Calu3 (cell line): Measurements from ENCODE around the gene ZNF750. TPM values are rescaled to one million over a fixed set of nuclear protein-coding genes. Genes with fewer than 3 reads are reported as not detected.

Source experiments
- BruUV-seq: library from RNA; stranded (reverse); fragments of 400-500 nt; replicated peaks from 2 replicates; lab custom pipeline; 2021; lab: Mats Ljungman, UMichigan
- CTCF ChIA-PET: fragments of 300-600 bp; sonication (Branson Sonifier 250); formaldehyde crosslinking; loops from one replicate; lab custom pipeline; 2022; ENCODE audit warnings: antibody characterized with exemption; lab: Charles Lee
- DNase-seq: peaks from one replicate; pipeline ENCODE4 v3.0.0; 2022
- H3K27ac Mint-ChIP-seq: one replicate; pipeline ENCODE4 v1.8.0; 2022; ENCODE audit warnings: mixed read lengths; ENCODE audit not compliant: unreplicated experiment
- H3K27me3 Mint-ChIP-seq: one replicate; pipeline ENCODE4 v1.8.0; 2022; ENCODE audit warnings: mixed read lengths; ENCODE audit not compliant: unreplicated experiment
- H3K36me3 Mint-ChIP-seq: one replicate; pipeline ENCODE4 v1.8.0; 2022; ENCODE audit warnings: mild to moderate bottlenecking, moderate library complexity, mixed read lengths; ENCODE audit not compliant: insufficient read depth, unreplicated experiment
- H3K4me1 Mint-ChIP-seq: one replicate; pipeline ENCODE4 v1.8.0; 2022; ENCODE audit warnings: mild to moderate bottlenecking, low read depth, mixed read lengths; ENCODE audit not compliant: unreplicated experiment
- H3K4me3 Mint-ChIP-seq: one replicate; pipeline ENCODE4 v1.8.0; 2022; ENCODE audit warnings: mild to moderate bottlenecking, low read depth, moderate library complexity, mixed read lengths; ENCODE audit not compliant: unreplicated experiment
- H3K9me3 Mint-ChIP-seq: one replicate; pipeline ENCODE4 v1.8.0; 2022; ENCODE audit warnings: low read depth, mixed read lengths; ENCODE audit not compliant: unreplicated experiment
- CTCF ChIP-seq: fragments of 200-600 bp; IDR thresholded peaks from one replicate; pipeline ENCODE4 v1.8.0; 2022; ENCODE audit warnings: antibody characterized with exemption; ENCODE audit not compliant: unreplicated experiment
- intact Hi-C: fragments of 100-400 bp; cut with micrococcal nuclease; formaldehyde crosslinking; loops from one replicate; pipeline ENCODE4 v1.10.0; 2022; ENCODE audit not compliant: unreplicated experiment
- total RNA-seq: library from RNA; stranded (reverse); gene quantifications from 2 replicates; pipeline ENCODE4 v1.2.3, GENCODE V29; 2022

Gene ZNF750
- total RNA-seq, 1 experiment from 2014 or later, result not detected

DNA sequence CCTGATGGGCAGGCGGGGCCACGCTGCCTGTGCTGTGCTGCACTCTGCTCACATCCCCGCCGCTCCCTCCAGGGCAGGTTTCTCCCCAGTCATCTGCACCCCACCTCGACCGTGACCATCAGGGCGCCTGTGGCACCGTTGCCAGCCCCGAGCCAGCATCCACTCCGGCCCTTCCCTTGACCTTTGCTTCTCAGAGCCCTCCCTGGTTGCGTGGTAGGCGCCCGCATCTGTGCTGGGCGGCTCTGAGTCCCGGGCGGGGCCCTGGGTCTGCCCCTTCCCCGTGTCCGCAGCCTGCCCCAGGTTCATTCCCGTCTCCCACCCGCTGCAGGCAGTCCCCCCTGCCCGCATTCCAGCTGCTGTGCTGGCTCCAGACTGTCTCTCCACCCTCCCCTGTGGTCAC, 33.2 kb downstream of the ZNF750 start:
- intact Hi-C loops, result no loop called here
- CTCF ChIA-PET, result no interaction called here
- no TSS peak for BruUV-seq
- TF ChIP-seq CTCF, result no peak
- no peaks in the 10 kb centered on the region for H3K4me1 Mint-ChIP-seq
- no peaks in the 10 kb centered on the region for H3K27me3 Mint-ChIP-seq
- peaks cover under 1% of the 10 kb centered on the region for H3K9me3 Mint-ChIP-seq
- peaks cover 16% of the 10 kb centered on the region for H3K36me3 Mint-ChIP-seq
- H3K4me3 Mint-ChIP-seq, result no peak overlapping the region
- no peak overlapping the region for H3K27ac Mint-ChIP-seq
- DNase-seq, result no peak

- intact Hi-C loops, result no loop called here
- BruUV-seq, result no TSS peak
- no peaks in the 10 kb centered on the region for H3K27me3 Mint-ChIP-seq
- H3K4me1 Mint-ChIP-seq, result no peaks in the 10 kb centered on the region
- no peak overlapping the region for H3K27ac Mint-ChIP-seq
- CTCF ChIA-PET, result no interaction called here
- H3K4me3 Mint-ChIP-seq, result no peak overlapping the region
- peaks cover 18% of the 10 kb centered on the region for H3K36me3 Mint-ChIP-seq
- no peak for DNase-seq
- peaks cover 7% of the 10 kb centered on the region for H3K9me3 Mint-ChIP-seq
- no peak for TF ChIP-seq CTCF
Measured at GRCh38 chr17:82805823-82806222, 34.0 kb downstream of the ZNF750 start.

- Mint-ChIP-seq H3K36me3 (peaks cover 21% of the 10 kb centered on the region), H3K9me3 (peaks cover 7% of the 10 kb centered on the region), H3K27me3 (no peaks in the 10 kb centered on the region), H3K4me3 (no peak overlapping the region), H3K27ac (no peak overlapping the region), H3K4me1 (no peaks in the 10 kb centered on the region)
- BruUV-seq, result no TSS peak
- no peak for TF ChIP-seq CTCF
- intact Hi-C loops, result no loop called here
- CTCF ChIA-PET, result no interaction called here
- DNase-seq, result no peak
Measured at GRCh38 chr17:82805254-82805653, 34.6 kb downstream of the ZNF750 start.

- Mint-ChIP-seq H3K27me3 (no peaks in the 10 kb centered on the region), H3K27ac (no peak overlapping the region), H3K36me3 (peaks cover 27% of the 10 kb centered on the region), H3K4me3 (no peak overlapping the region), H3K4me1 (no peaks in the 10 kb centered on the region), H3K9me3 (peaks cover 7% of the 10 kb centered on the region)
- CTCF ChIA-PET, result no interaction called here
- no peak for DNase-seq
- intact Hi-C loops, result no loop called here
- no TSS peak for BruUV-seq
- TF ChIP-seq CTCF, result no peak
Measured at GRCh38 chr17:82804442-82805191, 35.2 kb downstream of the ZNF750 start.
